Measurements from ENCODE around the gene BLM.

GRCh38 chr15:90818251-90819210 lies 101.4 kb downstream of the BLM start:
- TF ChIP-seq CTCF (IDR thresholded peaks at IDR 0.05 in 4 of 5, conservative IDR thresholded peaks at IDR 0.05 in 1 of 5) (no peak), POLR2A (IDR thresholded peaks at IDR 0.05) (no peak)
